Prostate gland (tissue), 2 donors: ENCODE results near the gene FAM72B.
"Not testable (repeated sequence)": the region's sequence is repeated elsewhere in the genome, so short reads cannot be mapped to it uniquely, and the experiment has no call there.

Source experiments
- CTCF ChIP-seq, 4 experiments: fragments of 200-600 bp in 2 of 4; fragments of 450-650 bp in 2 of 4; sonication (generic) in 2 of 4; IDR thresholded peaks; 1 replicate in 3 of 4; 2 replicates in 1 of 4; pipeline ENCODE4 v1.5.1; 2016 to 2019; ENCODE audit warnings: antibody characterized with exemption in 4 of 4, mild to moderate bottlenecking in 2 of 4, moderate library complexity in 2 of 4
- POLR2A ChIP-seq: fragments of 450-650 bp; IDR thresholded peaks from one replicate; pipeline ENCODE4 v1.6.1; 2016; ENCODE audit warnings: antibody characterized with exemption, mild to moderate bottlenecking
- POLR2AphosphoS5 ChIP-seq: sonication (generic); formaldehyde crosslinking; IDR thresholded peaks from one replicate; pipeline ENCODE4 v1.6.1; 2017; ENCODE audit warnings: antibody characterized with exemption

GRCh38 chr1:121140393-121140792 is 43.7 kb downstream of the FAM72B start:
- TF ChIP-seq CTCF (IDR thresholded peaks at IDR 0.05); POLR2A; POLR2AphosphoS5: not testable (repeated sequence)
